ENCODE measurements around the gene LRRC1. TPM values are rescaled to one million over a fixed set of nuclear protein-coding genes. Genes with fewer than 3 reads are reported as not detected.
A peak's percentile ranks its signal among the peaks of the same experiment; 100 is the strongest.

LRRC1 gene
- total and polyA plus RNA-seq, 2 of the 13 experiments (the other 11 are each of a cell fraction or from before 2014, with no cell fraction given): 15.6 to 27.7 TPM

GRCh38 chr6:53854843-53855567 lies 60.2 kb downstream of the LRRC1 start (continued):
- TF ChIP-seq ZSCAN5A (CRISPR knock-in tag; IDR thresholded peaks at IDR 0.05; ENCODE audit: borderline replicate concordance) (peak; percentile 65; the same call in 1 of the 2 replicates), RERE (CRISPR knock-in tag; IDR thresholded peaks at IDR 0.05; ENCODE audit: low read depth) (peak; percentile 44), DZIP1 (CRISPR knock-in tag; IDR thresholded peaks at IDR 0.05) (no peak), GMEB2 (CRISPR knock-in tag; IDR thresholded peaks at IDR 0.05; ENCODE audit: low read depth) (no peak), ZNF563 (CRISPR knock-in tag; IDR thresholded peaks at IDR 0.05) (no peak), ELF4 (CRISPR knock-in tag; IDR thresholded peaks at IDR 0.05; ENCODE audit: borderline replicate concordance) (peak; percentile 70; the same call in 1 of the 2 replicates), DBP (CRISPR knock-in tag; IDR thresholded peaks at IDR 0.05; ENCODE audit: not compliant biosample characterization) (no peak), MED8 (CRISPR knock-in tag; IDR thresholded peaks at IDR 0.05; ENCODE audit: insufficient replicate concordance) (no peak), SMC3 (IDR thresholded peaks at IDR 0.05; ENCODE audit: low read length) (0 out of 2 replicates have a peak, but pooled peaks have one; percentile 0), ZMAT3 (CRISPR knock-in tag; conservative IDR thresholded peaks at IDR 0.05) (no peak; the same call in 1 of the 2 replicates), ZNF616 (CRISPR knock-in tag; IDR thresholded peaks at IDR 0.05; ENCODE audit: low read depth) (no peak), SMARCE1 (IDR thresholded peaks at IDR 0.05; ENCODE audit: borderline replicate concordance) (no peak), MAX (IDR thresholded peaks at IDR 0.05) (no peak), RAD51 (IDR thresholded peaks at IDR 0.05; ENCODE audit: borderline replicate concordance) (no peak), MIER2 (CRISPR knock-in tag; IDR thresholded peaks at IDR 0.05) (peak; percentile 79; the same call in 1 of the 2 replicates), YY1 (IDR thresholded peaks at IDR 0.05; ENCODE audit: insufficient read depth, insufficient replicate concordance, low read depth, low read length) (no peak)

Data from HepG2 (cell line).